Stimulated activated CD8-positive, alpha-beta memory T cell treated with anti-CD3 and anti-CD28 coated beads, Interleukin-15, amount 100 ng/mL, for 1 hour (primary cell): ENCODE data around the gene BAG5.

Source experiments
- DNase-seq: peaks from one replicate; pipeline ENCODE4 v3.0.0-alpha.2; 2020; ENCODE audit warnings: low read depth

BAG5 gene

GRCh38 chr14:103546652-103547454, 15.6 kb downstream of the BAG5 start:
- DNase-seq, result peak; percentile 59

- no peak for DNase-seq
These were observed 16.4 kb downstream of the BAG5 start for GRCh38 chr14:103545915-103546651.

- DNase-seq, result no peak
These were observed 17.1 kb downstream of the BAG5 start for GRCh38 chr14:103545219-103545914.

GRCh38 chr14:103544388-103545218, 17.9 kb downstream of the BAG5 start:
- DNase-seq, result no peak

GRCh38 chr14:103543721-103544387, 18.6 kb downstream of the BAG5 start:
- no peak for DNase-seq

GRCh38 chr14:103543140-103543539, 19.3 kb downstream of the BAG5 start:
- no peak for DNase-seq

- DNase-seq, result no peak
These were observed 19.8 kb downstream of the BAG5 start for GRCh38 chr14:103542605-103543088.

- DNase-seq, result no peak
These were observed 20.5 kb downstream of the BAG5 start for GRCh38 chr14:103541709-103542604.

GRCh38 chr14:103540821-103541708, 21.4 kb downstream of the BAG5 start:
- no peak for DNase-seq

- DNase-seq, result no peak
These were observed 23.2 kb downstream of the BAG5 start for GRCh38 chr14:103539056-103539825.

- no peak for DNase-seq
These were observed 24.0 kb downstream of the BAG5 start for GRCh38 chr14:103538291-103539055.

- DNase-seq, result no peak
These were observed 25.1 kb downstream of the BAG5 start for GRCh38 chr14:103537175-103537990.

GRCh38 chr14:103536693-103537092, 25.8 kb downstream of the BAG5 start:
- no peak for DNase-seq

GRCh38 chr14:103535891-103536565, 26.4 kb downstream of the BAG5 start:
- DNase-seq, result no peak

- DNase-seq, result no peak
These were observed 27.2 kb downstream of the BAG5 start for GRCh38 chr14:103535081-103535890.
